GM12865 (cell line): ENCODE measurements around the gene FCHSD2.
"Not testable (repeated sequence)": the region's sequence is repeated elsewhere in the genome, so short reads cannot be mapped to it uniquely, and the experiment has no call there.

ENCODE experiments used
- DNase-seq: peaks from one replicate; pipeline ENCODE4 v3.0.0; 2010; ENCODE audit warnings: low read depth
- H3K4me3 ChIP-seq: 2 replicates; pipeline ENCODE4 v1.5.1; 2011; ENCODE audit warnings: mild to moderate bottlenecking, low read depth, low read length, control low read depth
- CTCF ChIP-seq: IDR thresholded peaks from 2 replicates; pipeline ENCODE4 v1.5.1; 2011; ENCODE audit warnings: low read length, control low read depth, low read depth, inconsistent platforms; ENCODE audit not compliant: insufficient read depth; ENCODE audit errors: missing control alignments

The FCHSD2 gene

GRCh38 chr11:73085189-73085875 is 56.8 kb downstream of the FCHSD2 start:
- DNase-seq = peak; percentile 36
- no peak overlapping the region for H3K4me3 ChIP-seq
- TF ChIP-seq CTCF = no peak

- TF ChIP-seq CTCF = no peak
- DNase-seq = no peak
- H3K4me3 ChIP-seq = no peak overlapping the region
Observed at GRCh38 chr11:73078631-73079030, 63.5 kb downstream of the FCHSD2 start.

- no peak for TF ChIP-seq CTCF
- no peak overlapping the region for H3K4me3 ChIP-seq
- DNase-seq = no peak
Observed at GRCh38 chr11:73077454-73077853, 64.7 kb downstream of the FCHSD2 start.

DNA sequence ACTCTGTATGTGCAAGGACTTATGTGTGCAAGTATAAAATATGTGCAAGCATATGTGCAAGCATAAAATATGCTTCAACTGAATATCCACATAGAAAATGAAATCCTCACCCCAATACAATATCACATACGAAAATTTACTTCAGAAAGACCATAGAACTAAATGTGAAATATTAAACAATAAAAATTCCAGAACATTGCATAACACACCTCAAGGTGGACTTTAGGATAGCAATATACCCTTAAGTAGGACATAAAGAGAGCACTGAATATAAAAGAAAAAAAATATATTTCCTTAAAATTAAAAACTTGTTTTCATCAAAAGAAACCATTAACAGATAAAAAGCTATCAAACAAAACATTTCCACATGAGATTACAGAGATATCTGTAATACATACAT is 67.8 kb downstream of the FCHSD2 start:
- TF ChIP-seq CTCF = no peak
- no peak overlapping the region for H3K4me3 ChIP-seq
- no peak for DNase-seq

DNA sequence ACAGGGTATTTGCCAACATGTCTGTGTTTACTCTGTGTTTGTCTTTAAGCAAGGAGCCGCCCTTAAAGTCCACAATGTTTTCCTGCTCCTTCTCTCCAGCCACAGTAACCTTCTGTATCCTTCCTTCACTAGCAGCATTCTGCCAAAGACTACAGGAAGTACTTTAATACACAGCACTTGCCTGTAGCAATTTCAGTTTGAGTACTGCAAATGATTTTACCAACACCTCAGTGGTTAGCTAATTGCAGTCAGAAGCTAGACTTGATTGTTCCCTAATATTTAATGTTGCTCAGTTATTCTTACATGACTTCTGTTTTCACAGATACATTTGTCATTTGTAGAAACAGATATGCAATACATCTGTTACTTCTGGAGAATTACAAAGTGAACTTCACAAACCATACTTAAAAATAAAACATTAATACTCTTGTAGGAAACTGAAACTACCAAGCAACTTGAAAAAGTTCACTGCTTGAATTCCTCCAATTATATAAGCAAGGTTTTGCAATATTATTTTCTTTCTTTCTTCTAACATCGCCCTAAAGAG is 69.1 kb downstream of the FCHSD2 start:
- H3K4me3 ChIP-seq = peak overlapping the region; percentile 43
- TF ChIP-seq CTCF = no peak
- DNase-seq = peak; percentile 77

DNA sequence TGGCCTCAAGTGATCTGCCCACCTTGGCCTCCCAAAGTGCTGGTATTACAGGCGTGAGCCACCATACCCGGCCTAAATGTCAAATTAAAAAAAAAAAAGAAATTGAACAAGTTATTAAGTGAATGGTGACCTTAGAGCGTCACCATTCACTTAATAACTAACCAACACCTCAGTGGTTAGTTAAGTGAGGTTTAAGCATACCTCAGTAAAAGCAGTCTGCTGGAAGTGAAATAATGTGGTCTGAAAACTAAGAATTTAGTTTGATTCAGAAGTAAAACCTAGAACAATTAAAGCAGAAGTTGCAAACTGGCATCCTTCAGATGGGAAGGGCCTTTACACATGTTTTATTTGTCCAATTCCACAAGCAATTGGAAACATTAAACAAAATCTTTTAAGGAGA is 71.5 kb downstream of the FCHSD2 start:
- DNase-seq = no peak
- TF ChIP-seq CTCF = no peak
- H3K4me3 ChIP-seq = no peak overlapping the region

DNA sequence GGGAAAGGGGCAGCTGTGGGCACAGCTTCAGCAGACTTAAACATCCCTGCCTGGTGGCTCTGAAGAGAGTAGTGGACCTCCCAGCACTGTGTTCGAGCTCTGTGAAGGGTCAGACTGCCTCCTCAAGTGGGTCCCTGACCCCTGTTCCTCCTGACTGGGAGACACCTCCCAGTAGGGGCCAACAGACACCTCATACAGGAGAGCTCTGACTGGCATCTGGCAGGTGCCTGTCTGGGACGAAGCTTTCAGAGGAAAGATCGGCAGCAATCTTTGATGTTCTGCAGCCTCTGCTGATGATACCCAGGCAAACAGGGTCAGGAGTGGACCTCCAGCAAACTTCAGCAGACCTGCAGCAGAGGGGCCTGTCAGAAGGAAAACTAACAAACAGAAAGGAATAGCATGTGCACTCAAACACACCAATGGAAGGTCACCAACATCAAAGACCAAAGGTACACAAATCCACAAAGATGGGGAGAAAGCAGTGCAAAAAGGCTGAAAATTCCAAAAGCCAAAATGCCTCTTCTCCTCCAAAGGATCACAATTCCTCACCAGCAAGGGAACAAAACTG is 80.2 kb downstream of the FCHSD2 start:
- H3K4me3 ChIP-seq, DNase-seq: not testable (repeated sequence)

DNA sequence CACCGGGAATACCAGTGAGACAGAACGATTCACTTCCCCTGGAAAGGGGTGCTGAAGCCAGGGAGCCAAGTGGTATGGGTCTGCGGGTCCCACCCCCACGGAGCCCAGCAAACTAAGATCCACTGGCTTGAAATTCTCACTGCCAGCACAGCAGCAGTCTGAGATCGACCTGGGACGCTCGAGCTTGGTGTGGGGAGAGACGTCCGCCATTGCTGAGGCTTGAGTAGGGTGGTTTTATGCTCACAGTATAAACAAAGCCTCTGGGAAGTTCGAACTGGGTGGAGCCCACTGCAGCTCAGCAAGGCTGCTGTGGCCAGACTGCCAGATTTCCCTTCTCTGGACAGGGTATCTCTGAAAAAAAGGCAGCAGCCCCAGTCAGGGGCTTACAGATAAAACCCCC is 80.7 kb downstream of the FCHSD2 start:
- not testable (repeated sequence) for H3K4me3 ChIP-seq, DNase-seq
